ENCODE data around the gene MACROD2.

MACROD2 gene

GRCh38 chr20:15875446-15875845 is 1880.1 kb downstream of the MACROD2 start:
- TF ChIP-seq ZC3H10 (CRISPR knock-in tag; IDR thresholded peaks at IDR 0.05) (no peak), ZNF70 (CRISPR knock-in tag; IDR thresholded peaks at IDR 0.05) (no peak), ZNF565 (CRISPR knock-in tag; conservative IDR thresholded peaks at IDR 0.05; ENCODE audit: low read depth) (no peak), ARNTL (CRISPR knock-in tag; IDR thresholded peaks at IDR 0.05; ENCODE audit: borderline replicate concordance, low read depth) (no peak), SNAI2 (CRISPR knock-in tag; IDR thresholded peaks at IDR 0.05) (no peak), ZFP3 (CRISPR knock-in tag; IDR thresholded peaks at IDR 0.05) (no peak), TCF4 (CRISPR knock-in tag; IDR thresholded peaks at IDR 0.05; ENCODE audit: borderline replicate concordance) (no peak), TOX (CRISPR knock-in tag; IDR thresholded peaks at IDR 0.05; ENCODE audit: borderline replicate concordance) (no peak), GLIS3 (CRISPR knock-in tag; IDR thresholded peaks at IDR 0.05) (no peak)
- TF ChIP-seq, protein P1, sequence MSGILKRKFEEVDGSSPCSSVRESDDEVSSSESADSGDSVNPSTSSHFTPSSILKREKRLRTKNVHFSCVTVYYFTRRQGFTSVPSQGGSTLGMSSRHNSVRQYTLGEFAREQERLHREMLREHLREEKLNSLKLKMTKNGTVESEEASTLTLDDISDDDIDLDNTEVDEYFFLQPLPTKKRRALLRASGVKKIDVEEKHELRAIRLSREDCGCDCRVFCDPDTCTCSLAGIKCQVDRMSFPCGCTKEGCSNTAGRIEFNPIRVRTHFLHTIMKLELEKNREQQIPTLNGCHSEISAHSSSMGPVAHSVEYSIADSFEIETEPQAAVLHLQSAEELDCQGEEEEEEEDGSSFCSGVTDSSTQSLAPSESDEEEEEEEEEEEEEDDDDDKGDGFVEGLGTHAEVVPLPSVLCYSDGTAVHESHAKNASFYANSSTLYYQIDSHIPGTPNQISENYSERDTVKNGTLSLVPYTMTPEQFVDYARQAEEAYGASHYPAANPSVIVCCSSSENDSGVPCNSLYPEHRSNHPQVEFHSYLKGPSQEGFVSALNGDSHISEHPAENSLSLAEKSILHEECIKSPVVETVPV (CRISPR knock-in tag; IDR thresholded peaks at IDR 0.05) = no peak
- no peak for ATAC-seq

- ATAC-seq = no peak
Measured at GRCh38 chr20:15882553-15882952, 1887.2 kb downstream of the MACROD2 start.

DNA sequence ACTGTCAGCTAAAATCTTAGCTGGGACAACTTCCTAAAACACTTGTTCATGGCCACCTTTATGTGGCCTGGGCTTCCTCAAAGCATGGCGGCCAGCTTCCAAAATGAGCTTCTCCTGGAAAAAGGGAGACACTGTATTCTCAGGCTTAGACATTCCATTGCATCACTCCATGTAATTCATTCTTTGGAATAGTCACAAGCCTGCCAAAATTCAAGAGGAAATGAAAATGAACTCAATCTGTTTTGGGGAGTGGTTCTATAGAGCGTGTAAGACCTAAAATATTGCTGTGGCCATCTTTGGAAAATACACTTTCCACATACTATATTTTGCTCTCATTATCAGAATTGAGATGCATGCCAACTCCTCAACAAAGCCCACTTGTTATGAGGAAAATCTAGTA is 1890.9 kb downstream of the MACROD2 start:
- no peak for ATAC-seq
- TF ChIP-seq RARB (CRISPR knock-in tag; IDR thresholded peaks at IDR 0.05) (no peak), TOX (CRISPR knock-in tag; IDR thresholded peaks at IDR 0.05; ENCODE audit: borderline replicate concordance) (no peak), ISL1 (CRISPR knock-in tag; IDR thresholded peaks at IDR 0.05) (no peak), TCF4 (CRISPR knock-in tag; IDR thresholded peaks at IDR 0.05; ENCODE audit: borderline replicate concordance) (no peak), ESRRG (CRISPR knock-in tag; IDR thresholded peaks at IDR 0.05) (no peak)
- TF ChIP-seq, protein P1 (CRISPR knock-in tag; IDR thresholded peaks at IDR 0.05) = no peak

More at GRCh38 chr20:15882553-15882952, 1887.2 kb downstream of the MACROD2 start:
- no peak for TF ChIP-seq ZNF8 (CRISPR knock-in tag; IDR thresholded peaks at IDR 0.05)

DNA sequence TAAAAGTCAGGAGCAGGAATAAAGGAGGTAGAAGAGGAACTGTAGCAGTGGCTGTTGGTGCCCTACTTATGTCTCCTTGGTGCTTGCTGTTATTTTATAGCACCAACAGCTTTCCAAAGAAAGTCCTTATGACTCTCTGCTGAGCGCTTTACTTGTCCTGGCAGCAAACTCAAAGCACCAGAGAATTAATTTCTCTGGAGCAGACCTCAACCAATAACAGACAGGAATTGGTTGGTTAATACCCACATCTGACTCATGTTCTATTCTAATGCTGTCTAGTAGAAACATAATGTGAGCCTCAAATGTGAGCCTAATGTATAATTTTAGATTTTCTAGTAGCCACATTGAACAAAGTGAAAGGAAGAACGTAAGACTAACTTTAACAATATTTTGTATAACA is 1892.1 kb downstream of the MACROD2 start:
- TF ChIP-seq GLIS3 (CRISPR knock-in tag; IDR thresholded peaks at IDR 0.05) (no peak), RARB (CRISPR knock-in tag; IDR thresholded peaks at IDR 0.05) (no peak), ARNTL (CRISPR knock-in tag; IDR thresholded peaks at IDR 0.05; ENCODE audit: borderline replicate concordance, low read depth) (no peak), SNAI2 (CRISPR knock-in tag; IDR thresholded peaks at IDR 0.05) (no peak), TCF4 (CRISPR knock-in tag; IDR thresholded peaks at IDR 0.05; ENCODE audit: borderline replicate concordance) (no peak), ZNF70 (CRISPR knock-in tag; IDR thresholded peaks at IDR 0.05) (no peak)

GRCh38 chr20:15889061-15889460 is 1893.7 kb downstream of the MACROD2 start:
- TF ChIP-seq TCF4 (CRISPR knock-in tag; IDR thresholded peaks at IDR 0.05; ENCODE audit: borderline replicate concordance) (no peak), GLIS3 (CRISPR knock-in tag; IDR thresholded peaks at IDR 0.05) (no peak), ESRRG (CRISPR knock-in tag; IDR thresholded peaks at IDR 0.05) (no peak), ISL1 (CRISPR knock-in tag; IDR thresholded peaks at IDR 0.05) (no peak), TSHZ2 (CRISPR knock-in tag; IDR thresholded peaks at IDR 0.05) (no peak), ZFP3 (CRISPR knock-in tag; IDR thresholded peaks at IDR 0.05) (no peak), ZNF70 (CRISPR knock-in tag; IDR thresholded peaks at IDR 0.05) (no peak), CSDC2 (CRISPR knock-in tag; IDR thresholded peaks at IDR 0.05) (no peak), OSR1 (CRISPR knock-in tag; IDR thresholded peaks at IDR 0.05) (no peak), ZNF565 (CRISPR knock-in tag; conservative IDR thresholded peaks at IDR 0.05; ENCODE audit: low read depth) (no peak), TOX (CRISPR knock-in tag; IDR thresholded peaks at IDR 0.05; ENCODE audit: borderline replicate concordance) (no peak), POU6F1 (CRISPR knock-in tag; IDR thresholded peaks at IDR 0.05; ENCODE audit: borderline replicate concordance, low read depth) (no peak), SNAI2 (CRISPR knock-in tag; IDR thresholded peaks at IDR 0.05) (no peak), ZNF8 (CRISPR knock-in tag; IDR thresholded peaks at IDR 0.05) (no peak)
- TF ChIP-seq, protein P1 (CRISPR knock-in tag; IDR thresholded peaks at IDR 0.05) = no peak
- TF ChIP-seq, protein P2, sequence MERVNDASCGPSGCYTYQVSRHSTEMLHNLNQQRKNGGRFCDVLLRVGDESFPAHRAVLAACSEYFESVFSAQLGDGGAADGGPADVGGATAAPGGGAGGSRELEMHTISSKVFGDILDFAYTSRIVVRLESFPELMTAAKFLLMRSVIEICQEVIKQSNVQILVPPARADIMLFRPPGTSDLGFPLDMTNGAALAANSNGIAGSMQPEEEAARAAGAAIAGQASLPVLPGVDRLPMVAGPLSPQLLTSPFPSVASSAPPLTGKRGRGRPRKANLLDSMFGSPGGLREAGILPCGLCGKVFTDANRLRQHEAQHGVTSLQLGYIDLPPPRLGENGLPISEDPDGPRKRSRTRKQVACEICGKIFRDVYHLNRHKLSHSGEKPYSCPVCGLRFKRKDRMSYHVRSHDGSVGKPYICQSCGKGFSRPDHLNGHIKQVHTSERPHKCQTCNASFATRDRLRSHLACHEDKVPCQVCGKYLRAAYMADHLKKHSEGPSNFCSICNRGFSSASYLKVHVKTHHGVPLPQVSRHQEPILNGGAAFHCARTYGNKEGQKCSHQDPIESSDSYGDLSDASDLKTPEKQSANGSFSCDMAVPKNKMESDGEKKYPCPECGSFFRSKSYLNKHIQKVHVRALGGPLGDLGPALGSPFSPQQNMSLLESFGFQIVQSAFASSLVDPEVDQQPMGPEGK (CRISPR knock-in tag; IDR thresholded peaks at IDR 0.05; ENCODE audit: borderline replicate concordance) = no peak
- ATAC-seq = no peak

More for the DNA sequence above, 1892.1 kb downstream of the MACROD2 start:
- ATAC-seq = no peak
